ENCODE data around the gene LAMA5.

The LAMA5 gene

DNA sequence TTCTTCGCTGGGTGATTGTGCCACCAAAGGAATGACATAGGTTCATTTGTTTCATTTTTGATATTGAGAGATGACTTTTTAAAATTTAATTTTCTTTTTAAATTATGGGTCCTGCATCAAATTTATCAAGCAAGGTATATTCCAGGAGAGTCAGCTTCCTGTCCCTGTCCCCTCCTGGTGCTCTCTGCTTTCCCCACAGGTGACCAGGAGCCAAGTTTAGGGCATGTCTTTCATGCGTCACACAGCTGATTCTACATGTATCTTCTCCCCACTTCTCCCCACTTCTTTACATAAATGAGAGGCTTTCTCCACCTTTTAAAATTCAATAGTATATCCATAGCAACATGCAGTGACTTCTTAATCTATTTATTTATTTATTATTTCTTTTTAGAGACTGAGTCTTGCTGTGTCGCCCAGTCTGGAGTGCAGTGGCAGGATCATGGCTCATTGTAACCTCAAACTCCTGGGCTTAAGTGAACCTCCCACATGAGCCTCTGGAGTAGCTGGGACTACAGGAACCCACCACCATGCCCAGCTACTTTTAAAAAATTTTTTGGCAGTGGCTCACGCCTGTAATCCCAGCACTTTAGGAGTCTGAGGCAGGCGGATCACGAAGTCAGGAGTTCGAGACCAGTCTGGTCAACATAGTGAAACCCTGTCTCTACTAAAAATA, 98.7 kb downstream of the LAMA5 start:
- no peak for DNase-seq (ENCODE audit: low read depth)
- TF ChIP-seq, protein P1, sequence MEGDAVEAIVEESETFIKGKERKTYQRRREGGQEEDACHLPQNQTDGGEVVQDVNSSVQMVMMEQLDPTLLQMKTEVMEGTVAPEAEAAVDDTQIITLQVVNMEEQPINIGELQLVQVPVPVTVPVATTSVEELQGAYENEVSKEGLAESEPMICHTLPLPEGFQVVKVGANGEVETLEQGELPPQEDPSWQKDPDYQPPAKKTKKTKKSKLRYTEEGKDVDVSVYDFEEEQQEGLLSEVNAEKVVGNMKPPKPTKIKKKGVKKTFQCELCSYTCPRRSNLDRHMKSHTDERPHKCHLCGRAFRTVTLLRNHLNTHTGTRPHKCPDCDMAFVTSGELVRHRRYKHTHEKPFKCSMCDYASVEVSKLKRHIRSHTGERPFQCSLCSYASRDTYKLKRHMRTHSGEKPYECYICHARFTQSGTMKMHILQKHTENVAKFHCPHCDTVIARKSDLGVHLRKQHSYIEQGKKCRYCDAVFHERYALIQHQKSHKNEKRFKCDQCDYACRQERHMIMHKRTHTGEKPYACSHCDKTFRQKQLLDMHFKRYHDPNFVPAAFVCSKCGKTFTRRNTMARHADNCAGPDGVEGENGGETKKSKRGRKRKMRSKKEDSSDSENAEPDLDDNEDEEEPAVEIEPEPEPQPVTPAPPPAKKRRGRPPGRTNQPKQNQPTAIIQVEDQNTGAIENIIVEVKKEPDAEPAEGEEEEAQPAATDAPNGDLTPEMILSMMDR (IDR thresholded peaks at IDR 0.05; ENCODE audit: low read depth, low read length, missing control alignments): no peak
- in situ Hi-C loops (cut with HindIII; ENCODE audit: low sequenced_read_pairs): no loop called here
- H3K4me3 ChIP-seq (ENCODE audit: low read depth, low read length): no peak overlapping the region

DNA sequence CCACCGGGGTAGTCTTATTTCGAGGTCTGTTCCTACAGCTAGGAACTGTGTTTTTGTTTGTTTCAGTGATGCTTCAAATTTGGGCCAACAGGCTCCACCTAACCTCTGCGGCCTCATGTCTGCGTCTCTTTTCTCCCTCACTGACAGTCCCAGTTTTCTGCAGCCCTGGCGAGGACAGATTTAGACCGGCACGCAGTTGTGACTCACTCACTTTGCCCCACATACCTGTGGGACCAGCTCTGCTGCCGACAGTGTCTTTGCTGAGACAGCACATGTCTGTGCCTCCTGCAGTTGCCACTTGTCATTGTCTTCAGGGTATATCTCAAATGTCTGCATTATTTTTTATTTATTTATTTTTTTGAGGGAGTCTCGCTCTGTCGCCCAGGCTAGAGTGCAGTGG, 99.6 kb downstream of the LAMA5 start:
- in situ Hi-C loops (cut with HindIII; ENCODE audit: low sequenced_read_pairs): no loop called here

DNA sequence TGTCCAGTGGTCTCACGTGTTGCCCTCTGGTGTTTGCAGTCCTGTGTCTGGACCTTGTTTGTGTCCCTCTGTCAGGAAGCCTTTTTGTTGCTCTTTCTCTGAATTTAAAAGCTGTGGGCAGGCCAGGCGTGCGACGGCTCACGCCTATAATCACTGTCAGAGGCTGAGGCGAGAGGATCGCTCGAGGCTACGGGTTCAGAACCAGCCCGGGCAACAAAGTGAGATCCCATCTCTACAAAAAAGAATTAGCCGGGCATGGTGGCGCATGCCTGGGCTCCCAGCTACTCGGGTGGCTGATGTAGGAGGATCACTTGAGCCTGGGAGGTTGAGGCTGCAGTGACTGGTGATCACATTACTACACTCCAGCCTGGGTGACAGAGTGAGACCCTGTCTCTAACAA, 100.3 kb downstream of the LAMA5 start:
- H3K4me3 ChIP-seq (ENCODE audit: low read depth, low read length): no peak overlapping the region
- TF ChIP-seq, protein P1 (IDR thresholded peaks at IDR 0.05; ENCODE audit: low read depth, low read length, missing control alignments): no peak
- no peak for DNase-seq (ENCODE audit: low read depth)
- in situ Hi-C loops (cut with HindIII; ENCODE audit: low sequenced_read_pairs): no loop called here

More for the DNA sequence above, 99.6 kb downstream of the LAMA5 start:
- TF ChIP-seq, protein P1 (IDR thresholded peaks at IDR 0.05; ENCODE audit: low read depth, low read length, missing control alignments): no peak
- H3K4me3 ChIP-seq (ENCODE audit: low read depth, low read length): no peak overlapping the region
- no peak for DNase-seq (ENCODE audit: low read depth)

DNA sequence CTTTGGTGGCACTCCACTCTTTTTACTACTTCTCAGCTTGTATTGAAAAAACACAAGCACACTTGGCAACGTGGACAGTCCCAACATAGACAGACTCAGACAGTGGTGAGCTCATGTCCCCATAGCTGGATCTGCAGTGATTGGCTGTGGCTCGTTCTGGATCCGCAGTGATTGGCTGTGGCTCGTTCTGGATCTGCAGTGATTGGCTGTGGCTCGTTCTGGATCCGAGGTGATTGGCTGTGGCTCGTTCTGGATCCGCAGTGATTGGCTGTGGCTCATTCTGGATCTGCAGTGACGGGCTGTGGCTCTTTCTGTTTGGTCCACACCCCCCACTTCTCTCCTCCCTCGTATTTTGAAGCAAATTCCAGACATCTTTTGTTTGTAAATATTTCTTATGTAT, 100.8 kb downstream of the LAMA5 start:
- no peak for DNase-seq (ENCODE audit: low read depth)
- in situ Hi-C loops (cut with HindIII; ENCODE audit: low sequenced_read_pairs): no loop called here
- H3K4me3 ChIP-seq (ENCODE audit: low read depth, low read length): no peak overlapping the region
- TF ChIP-seq, protein P1 (IDR thresholded peaks at IDR 0.05; ENCODE audit: low read depth, low read length, missing control alignments): no peak

DNA sequence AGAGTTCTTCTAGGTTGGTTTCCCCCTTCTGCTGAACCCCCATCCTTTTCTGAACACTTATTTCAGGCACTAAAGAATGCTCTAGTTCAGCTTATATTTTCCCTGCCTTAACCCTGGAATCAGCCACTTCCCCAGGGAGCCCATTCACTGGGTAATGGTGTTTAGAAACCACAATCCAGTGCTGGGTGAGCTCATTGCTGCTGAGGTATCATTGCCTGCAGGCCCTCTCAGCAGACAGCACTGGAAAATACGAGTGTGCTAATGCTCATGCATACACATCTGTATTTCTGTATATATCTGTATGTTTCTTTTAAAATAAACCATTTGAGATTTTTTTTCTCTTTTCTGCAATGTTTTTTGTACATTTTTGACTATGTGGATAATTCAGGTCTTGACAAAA, 101.7 kb downstream of the LAMA5 start:
- H3K4me3 ChIP-seq (ENCODE audit: low read depth, low read length): no peak overlapping the region
- no peak for DNase-seq (ENCODE audit: low read depth)
- TF ChIP-seq, protein P1 (IDR thresholded peaks at IDR 0.05; ENCODE audit: low read depth, low read length, missing control alignments): no peak
- in situ Hi-C loops (cut with HindIII; ENCODE audit: low sequenced_read_pairs): no loop called here

DNA sequence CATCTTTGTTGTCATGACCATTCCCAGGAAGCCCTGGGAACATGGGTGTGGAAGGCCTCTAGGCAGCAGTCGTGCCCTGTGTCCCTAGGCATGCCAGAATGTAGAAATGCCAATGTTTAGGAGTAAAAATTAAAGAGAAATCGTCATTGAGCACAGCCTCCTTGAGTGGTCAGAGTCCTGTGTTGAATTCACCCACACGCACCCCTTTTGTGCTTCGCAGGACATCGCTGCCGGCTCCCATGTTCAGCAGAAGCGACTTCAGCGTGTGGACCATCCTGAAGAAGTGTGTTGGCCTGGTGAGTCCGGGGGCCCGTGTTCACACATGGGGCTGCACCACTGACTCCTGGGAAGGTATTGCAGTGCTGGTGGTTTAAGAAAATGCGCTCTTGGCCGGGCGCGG, 103.7 kb downstream of the LAMA5 start:
- DNase-seq (ENCODE audit: low read depth): no peak
- H3K4me3 ChIP-seq (ENCODE audit: low read depth, low read length): no peak overlapping the region
- TF ChIP-seq, protein P1 (IDR thresholded peaks at IDR 0.05; ENCODE audit: low read depth, low read length, missing control alignments): no peak
- in situ Hi-C loops (cut with HindIII; ENCODE audit: low sequenced_read_pairs): no loop called here

Data from astrocyte of the cerebellum (primary cell).